Fibroblast of skin of back (primary cell): ENCODE results near the gene SUPT6H.

ENCODE experiments used
- DNase-seq: peaks from one replicate; pipeline ENCODE4 v3.0.0-alpha.2; 2013

The SUPT6H gene

GRCh38 chr17:28702026-28702751 is 40.2 kb downstream of the SUPT6H start:
- DNase-seq = no peak

GRCh38 chr17:28702752-28703150 is 40.7 kb downstream of the SUPT6H start:
- no peak for DNase-seq

GRCh38 chr17:28703552-28704218 is 41.7 kb downstream of the SUPT6H start:
- no peak for DNase-seq

- DNase-seq = no peak
Observed at GRCh38 chr17:28704219-28704858, 42.3 kb downstream of the SUPT6H start.

GRCh38 chr17:28705074-28705659 is 43.2 kb downstream of the SUPT6H start:
- DNase-seq = no peak

- DNase-seq = no peak
Observed at GRCh38 chr17:28705728-28706334, 43.8 kb downstream of the SUPT6H start.

- DNase-seq = no peak
Observed at GRCh38 chr17:28706471-28707338, 44.7 kb downstream of the SUPT6H start.

GRCh38 chr17:28707339-28707720 is 45.3 kb downstream of the SUPT6H start:
- DNase-seq = no peak

GRCh38 chr17:28710861-28711722 is 49.1 kb downstream of the SUPT6H start:
- DNase-seq = peak; percentile 92

GRCh38 chr17:28711723-28712031 is 49.7 kb downstream of the SUPT6H start, which contains the start of gene PROCA1:
PROCA1 (minus strand) TSS chr17:28711888; CDS start chr17:28711660, 228 bp downstream.
- DNase-seq = no peak

- peak; percentile 46 for DNase-seq
Observed at GRCh38 chr17:28712032-28712704, 50.2 kb downstream of the SUPT6H start.

- no peak for DNase-seq
Observed at GRCh38 chr17:28712705-28713415, 50.9 kb downstream of the SUPT6H start.

- DNase-seq = no peak
Observed at GRCh38 chr17:28714281-28714680, 52.3 kb downstream of the SUPT6H start.

- DNase-seq = no peak
Observed at GRCh38 chr17:28715217-28715616, 53.2 kb downstream of the SUPT6H start.

- peak; percentile 37 for DNase-seq
Observed at GRCh38 chr17:28716740-28717577, 55.0 kb downstream of the SUPT6H start.

GRCh38 chr17:28717578-28718332 is 55.8 kb downstream of the SUPT6H start, which contains the start of gene RAB34:
RAB34 (minus strand) TSS chr17:28717868; CDS start chr17:28717266, 602 bp downstream.
- DNase-seq = peak; percentile 94

GRCh38 chr17:28718333-28719020 is 56.5 kb downstream of the SUPT6H start:
- DNase-seq = peak; percentile 64
